Stimulated activated CD8-positive, alpha-beta memory T cell treated with anti-CD3 and anti-CD28 coated beads, Interleukin-4, amount 100 ng/mL, for 48 hours (primary cell): Measurements from ENCODE around the gene ASB16.
"Not testable (repeated sequence)": the region's sequence is repeated elsewhere in the genome, so short reads cannot be mapped to it uniquely, and the experiment has no call there.

Experiments
- DNase-seq: peaks from one replicate; pipeline ENCODE4 v3.0.0-alpha.2; 2020

Gene ASB16, protein sequence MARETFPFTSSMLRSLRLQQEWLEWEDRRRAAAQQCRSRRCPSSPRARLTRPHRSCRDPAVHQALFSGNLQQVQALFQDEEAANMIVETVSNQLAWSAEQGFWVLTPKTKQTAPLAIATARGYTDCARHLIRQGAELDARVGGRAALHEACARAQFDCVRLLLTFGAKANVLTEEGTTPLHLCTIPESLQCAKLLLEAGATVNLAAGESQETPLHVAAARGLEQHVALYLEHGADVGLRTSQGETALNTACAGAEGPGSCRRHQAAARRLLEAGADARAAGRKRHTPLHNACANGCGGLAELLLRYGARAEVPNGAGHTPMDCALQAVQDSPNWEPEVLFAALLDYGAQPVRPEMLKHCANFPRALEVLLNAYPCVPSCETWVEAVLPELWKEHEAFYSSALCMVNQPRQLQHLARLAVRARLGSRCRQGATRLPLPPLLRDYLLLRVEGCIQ

GRCh38 chr17:44170499-44171201 is at the start of gene ASB16:
TSS of gene ASB16 (plus strand) at chr17:44170704. CDS start at chr17:44170790, 86 bp downstream.
- no peak for DNase-seq

GRCh38 chr17:44120851-44121605 is 49.5 kb upstream of the ASB16 start:
- DNase-seq, result no peak

GRCh38 chr17:44121997-44122815 is 48.3 kb upstream of the ASB16 start:
- no peak for DNase-seq

DNA sequence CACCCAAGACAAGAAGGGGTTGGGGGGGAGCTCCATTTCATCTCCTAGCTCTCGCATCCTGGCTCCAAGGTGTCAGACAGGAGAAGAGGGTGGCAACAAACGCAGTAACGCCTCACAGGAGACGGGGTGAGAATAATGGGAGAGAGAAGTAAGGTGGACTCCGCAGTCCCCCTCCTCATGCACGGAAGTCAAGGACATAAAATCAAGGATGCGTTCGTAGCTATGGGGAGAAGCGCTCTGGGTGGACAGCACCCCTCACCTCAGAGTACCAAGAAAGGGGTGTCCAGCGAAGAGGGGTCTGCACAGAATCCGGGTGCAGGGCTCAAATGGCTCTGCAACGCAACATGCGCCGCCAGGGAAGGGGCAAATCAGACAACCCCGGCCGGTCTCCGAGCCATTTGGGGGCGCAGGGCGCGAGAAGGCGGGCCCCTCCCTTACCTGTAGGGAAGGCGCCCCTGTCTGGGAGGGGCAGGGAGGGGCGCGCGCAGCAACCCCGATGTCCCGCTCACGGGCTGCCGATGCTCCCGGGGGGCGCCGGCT is 47.6 kb upstream of the ASB16 start:
- peak; percentile 41 for DNase-seq

DNA sequence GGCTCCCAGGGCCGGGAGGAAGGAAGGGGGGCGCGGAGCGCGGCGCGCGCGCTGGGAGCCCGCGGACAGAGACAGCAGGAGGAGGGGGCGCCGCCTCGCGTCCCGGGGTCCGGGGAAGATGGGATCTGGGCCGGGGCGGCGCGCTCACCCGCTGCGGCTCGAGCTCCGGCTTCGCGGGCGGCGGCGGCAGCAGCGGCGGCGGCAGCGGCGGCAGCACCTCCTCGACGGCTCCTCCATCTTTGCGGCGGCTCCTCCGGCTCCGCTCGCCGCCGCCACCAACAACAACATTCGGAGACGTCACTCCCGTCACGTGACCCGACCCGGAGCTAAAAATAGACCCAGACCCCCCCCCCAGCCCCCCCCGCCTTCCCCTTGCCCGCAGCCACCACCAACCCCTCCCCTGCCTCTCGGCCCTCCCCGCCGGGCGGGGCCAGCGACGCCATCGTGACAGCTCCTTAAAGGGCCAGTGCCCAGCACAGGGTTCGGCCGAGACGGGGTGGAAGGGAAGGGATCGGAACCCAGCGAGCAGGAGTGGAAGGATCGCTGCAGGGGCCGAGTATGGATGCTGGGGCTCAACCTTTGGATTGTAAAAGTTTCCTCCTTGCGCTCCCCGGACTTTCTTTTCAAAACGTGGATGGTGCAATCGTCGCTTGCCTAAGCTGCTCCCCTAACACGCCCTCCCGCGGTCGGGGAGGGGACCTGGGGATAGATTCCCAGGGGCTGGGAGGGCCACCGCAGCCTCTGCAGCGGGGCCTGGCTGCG is 47.0 kb upstream of the ASB16 start, which contains the start of gene HDAC5:
Gene HDAC5, minus strand, starts transcription at position 286 of the 762 bp plus-strand sequence. CDS start 6,126 bp downstream, outside the sequence.
- peak; percentile 97 for DNase-seq

GRCh38 chr17:44124118-44124438 is 46.4 kb upstream of the ASB16 start:
- DNase-seq, result no peak

DNA sequence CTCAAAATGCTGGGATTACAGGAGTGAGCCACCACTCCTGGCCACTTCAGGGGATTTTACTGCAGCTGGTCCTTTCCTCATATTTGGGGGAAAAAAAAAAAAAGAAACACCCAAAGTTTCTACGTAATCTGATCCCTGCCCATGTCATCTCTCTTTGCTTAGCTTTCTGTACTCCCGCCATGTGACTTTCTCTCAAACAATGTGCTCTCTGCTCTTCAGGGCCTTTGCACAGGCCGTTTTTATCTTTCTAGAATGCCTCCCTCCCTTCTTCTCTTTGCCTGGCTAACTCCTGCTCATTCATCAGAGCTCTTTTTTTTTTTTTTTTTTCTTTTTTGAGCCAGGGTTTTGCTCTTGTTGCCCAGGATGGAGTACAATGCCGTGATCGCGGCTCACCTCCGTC is 42.1 kb upstream of the ASB16 start:
- DNase-seq, result no peak

- no peak for DNase-seq
Observed at GRCh38 chr17:44130693-44131349, 39.7 kb upstream of the ASB16 start.

- DNase-seq, result not testable (repeated sequence)
Observed at GRCh38 chr17:44131372-44131771, 39.1 kb upstream of the ASB16 start.

DNA sequence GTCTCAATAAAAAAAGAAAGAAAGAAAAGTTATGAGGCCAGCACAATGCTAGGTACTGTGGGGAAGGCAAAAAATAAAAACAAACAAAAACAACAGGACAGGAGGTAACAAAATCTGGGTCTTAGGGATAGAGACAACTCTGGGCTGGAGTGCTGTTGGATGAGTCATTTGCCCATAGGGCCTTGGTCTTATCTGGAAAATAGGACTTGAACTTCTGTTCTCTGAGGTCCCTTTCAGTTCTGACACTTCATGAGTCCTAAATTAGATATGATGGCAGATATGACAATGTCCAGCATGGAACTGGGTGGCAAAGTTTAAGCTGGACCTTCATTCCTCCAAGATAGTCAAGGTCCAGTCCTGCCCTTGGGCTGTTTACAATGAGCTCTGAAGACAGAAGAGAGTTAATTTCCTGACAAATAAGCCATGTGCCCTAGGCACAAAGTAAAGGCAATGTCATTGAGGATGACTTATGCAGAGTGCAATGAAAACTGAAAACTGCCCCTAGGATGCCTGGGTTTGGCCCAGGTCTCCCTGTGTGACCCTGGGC is 38.2 kb upstream of the ASB16 start:
- no peak for DNase-seq

DNA sequence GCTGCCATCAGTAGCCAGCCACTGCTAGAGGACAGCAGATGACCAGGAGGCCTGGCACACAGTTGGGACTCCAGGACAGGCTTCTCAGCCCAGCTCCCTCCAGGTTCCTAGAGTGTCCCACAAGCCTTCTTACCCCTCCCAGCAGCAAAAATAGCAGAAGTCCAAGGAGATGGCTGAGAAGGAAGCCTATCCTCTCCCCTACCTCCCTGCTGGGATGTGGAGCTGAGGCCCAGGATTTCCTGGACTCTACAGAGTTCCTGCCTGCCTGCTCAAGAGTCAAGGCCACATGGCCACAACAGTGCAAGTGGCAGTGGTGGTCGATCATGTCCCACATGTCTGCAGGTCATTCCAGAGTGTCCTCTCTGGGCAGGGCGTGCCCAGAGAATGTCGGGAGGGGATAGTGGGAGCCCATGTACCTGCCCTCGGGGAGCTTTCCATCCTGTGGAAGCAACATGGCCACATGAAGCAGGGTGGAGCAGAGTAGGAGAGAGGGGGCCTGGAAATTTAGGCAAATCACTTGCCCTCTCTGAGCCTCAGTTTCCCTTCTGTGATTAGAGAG is 36.5 kb upstream of the ASB16 start:
- DNase-seq, result no peak

- DNase-seq, result no peak
Observed at GRCh38 chr17:44134752-44135568, 35.5 kb upstream of the ASB16 start.

- peak; percentile 81 for DNase-seq
Observed at GRCh38 chr17:44137891-44138709, 32.4 kb upstream of the ASB16 start.

GRCh38 chr17:44143921-44144320 is 26.6 kb upstream of the ASB16 start:
- not testable (repeated sequence) for DNase-seq

GRCh38 chr17:44144966-44145739 is 25.4 kb upstream of the ASB16 start:
- DNase-seq, result no peak

DNA sequence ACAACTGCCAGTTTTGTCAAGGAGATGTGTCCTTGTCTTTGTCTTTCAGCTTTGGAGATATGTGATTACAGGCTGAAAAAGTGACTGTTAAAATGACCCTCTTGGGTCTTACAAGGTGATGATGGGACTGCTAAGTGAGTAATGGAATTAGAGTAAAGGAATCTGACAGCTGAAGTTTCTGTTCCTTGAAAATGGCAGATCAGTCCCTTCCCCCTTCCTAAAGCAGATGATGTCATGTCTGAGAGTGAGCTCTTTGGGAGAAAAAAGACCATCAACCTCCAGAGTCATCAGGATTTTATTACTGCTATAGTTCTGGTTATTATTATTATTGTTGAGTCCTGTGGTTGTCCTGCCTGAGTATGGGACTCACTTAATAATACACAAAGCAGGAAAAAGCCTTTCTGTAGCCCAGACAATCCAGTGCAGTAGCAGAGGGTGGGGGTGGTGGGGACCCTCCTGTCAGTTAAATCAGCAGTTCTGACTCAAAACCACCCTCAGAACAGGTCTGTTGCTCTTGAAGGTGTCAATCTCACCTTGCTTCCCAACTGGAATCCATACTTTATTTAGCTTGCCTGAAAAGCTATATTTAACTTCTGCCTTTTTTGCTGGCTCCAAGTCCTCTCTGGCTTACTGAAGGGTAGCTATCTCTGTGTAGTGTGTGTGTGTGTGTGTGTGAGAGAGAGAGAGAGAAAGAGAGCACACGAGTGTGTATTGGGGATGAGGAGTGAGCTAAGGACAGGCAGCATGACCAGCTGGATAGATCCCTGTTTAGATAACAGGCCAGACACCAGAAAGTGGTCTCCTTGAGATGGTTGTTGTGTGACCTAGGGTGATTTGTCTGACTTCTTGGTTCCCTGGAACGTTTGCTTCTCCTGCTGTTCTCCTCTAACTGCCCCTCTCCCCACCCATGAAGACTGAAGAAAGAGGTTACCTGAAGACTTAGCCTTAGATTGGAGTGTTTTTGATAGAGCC is 23.8 kb upstream of the ASB16 start:
- DNase-seq, result no peak
